Astrocyte (in vitro differentiated cells and primary cell): ENCODE measurements around the gene KCNMA1. TPM values are rescaled to one million over a fixed set of nuclear protein-coding genes. Genes with fewer than 3 reads are reported as not detected.

ENCODE experiments used
- DNase-seq: peaks from one replicate; pipeline ENCODE4 v3.0.0-alpha.2; 2010; ENCODE audit warnings: low read depth
- FAIRE-seq: peaks from 2 replicates; lab custom pipeline; 2011; peaks lifted over from hg19 to GRCh38; lab: Jason Lieb, UNC
- H2AFZ ChIP-seq: 2 replicates; pipeline ENCODE4 v1.6.0; 2012; ENCODE audit warnings: low read depth, low read length, inconsistent platforms
- H3K27ac ChIP-seq: 2 replicates; pipeline ENCODE4 v1.5.1; 2011; ENCODE audit warnings: low read depth, low read length, inconsistent platforms
- H3K27me3 ChIP-seq: 2 replicates; pipeline ENCODE4 v1.6.0; 2011; ENCODE audit warnings: low read length, inconsistent platforms; ENCODE audit not compliant: insufficient read depth
- H3K36me3 ChIP-seq: 2 replicates; pipeline ENCODE4 v1.5.1; 2011; ENCODE audit warnings: low read length, inconsistent platforms; ENCODE audit not compliant: insufficient read depth
- H3K4me1 ChIP-seq: 2 replicates; pipeline ENCODE4 v1.5.1; 2011; ENCODE audit warnings: low read length, inconsistent platforms; ENCODE audit not compliant: insufficient read depth
- H3K4me2 ChIP-seq: 2 replicates; pipeline ENCODE4 v1.6.0; 2012; ENCODE audit warnings: low read length, inconsistent platforms
- H3K4me3 ChIP-seq: 2 replicates; pipeline ENCODE4 v1.5.1; 2011; ENCODE audit warnings: low read depth, mild to moderate bottlenecking, low read length, inconsistent platforms; ENCODE audit not compliant: insufficient read depth
- H3K79me2 ChIP-seq: 2 replicates; pipeline ENCODE4 v1.6.0; 2012; ENCODE audit warnings: mild to moderate bottlenecking, low read length, inconsistent platforms; ENCODE audit not compliant: insufficient read depth
- H3K9ac ChIP-seq: 2 replicates; pipeline ENCODE4 v1.6.0; 2012; ENCODE audit warnings: mild to moderate bottlenecking, low read length, inconsistent platforms
- H3K9me3 ChIP-seq: 2 replicates; pipeline ENCODE4 v1.5.1; 2012; ENCODE audit warnings: low read depth, mild to moderate bottlenecking, low read length, inconsistent platforms; ENCODE audit not compliant: insufficient read depth
- H4K20me1 ChIP-seq: 2 replicates; pipeline ENCODE4 v1.6.0; 2012; ENCODE audit warnings: low read length, inconsistent platforms; ENCODE audit not compliant: insufficient read depth
- H3K27ac Mint-ChIP-seq: one replicate; pipeline ENCODE4 v1.8.0; 2021; ENCODE audit warnings: mild to moderate bottlenecking, mixed read lengths; ENCODE audit not compliant: unreplicated experiment
- H3K27me3 Mint-ChIP-seq: one replicate; pipeline ENCODE4 v1.8.0; 2021; ENCODE audit warnings: low read depth, mixed read lengths; ENCODE audit not compliant: unreplicated experiment
- H3K36me3 Mint-ChIP-seq: one replicate; pipeline ENCODE4 v1.8.0; 2021; ENCODE audit warnings: low read depth, mixed read lengths; ENCODE audit not compliant: unreplicated experiment
- H3K4me1 Mint-ChIP-seq: one replicate; pipeline ENCODE4 v1.8.0; 2021; ENCODE audit warnings: low read depth, mixed read lengths; ENCODE audit not compliant: unreplicated experiment
- H3K4me3 Mint-ChIP-seq: one replicate; pipeline ENCODE4 v1.8.0; 2021; ENCODE audit warnings: mild to moderate bottlenecking, moderate library complexity, mixed read lengths; ENCODE audit not compliant: unreplicated experiment
- H3K9me3 Mint-ChIP-seq: one replicate; pipeline ENCODE4 v1.8.0; 2021; ENCODE audit warnings: mild to moderate bottlenecking, mixed read lengths; ENCODE audit not compliant: unreplicated experiment
- CTCF ChIP-seq: IDR thresholded peaks from 2 replicates; pipeline ENCODE4 v1.5.1; 2011; ENCODE audit warnings: low read depth, mild to moderate bottlenecking, inconsistent platforms, low read length, moderate library complexity; ENCODE audit not compliant: insufficient read depth
- EZH2 ChIP-seq: IDR thresholded peaks from 2 replicates; pipeline ENCODE4 v1.6.1; 2012; ENCODE audit warnings: mild to moderate bottlenecking, low read length, inconsistent platforms; ENCODE audit not compliant: insufficient read depth
- total RNA-seq: library from RNA; stranded (reverse); gene quantifications from 2 replicates; pipeline ENCODE4 v1.2.1, GENCODE V29; 2021

KCNMA1 gene
- total RNA-seq, 1 donor from 2014 or later, result 45.8 TPM

GRCh38 chr10:77317221-77317620 lies 320.4 kb downstream of the KCNMA1 start:
- Histone ChIP-seq H3K79me2 (no peaks in the 10 kb centered on the region), H3K4me1 (peaks cover 23% of the 10 kb centered on the region), H3K9me3 (no peaks in the 10 kb centered on the region), H3K4me3 (no peak overlapping the region), H3K27me3 (peaks cover 4% of the 10 kb centered on the region), H3K36me3 (no peaks in the 10 kb centered on the region), H4K20me1 (no peaks in the 10 kb centered on the region), H2AFZ (no peak overlapping the region), H3K27ac (no peak overlapping the region), H3K4me2 (no peak overlapping the region), H3K9ac (no peak overlapping the region)
- DNase-seq (peak; percentile 56), FAIRE-seq (no peak)
- Mint-ChIP-seq H3K27me3 (no peaks in the 10 kb centered on the region), H3K36me3 (peaks cover 4% of the 10 kb centered on the region), H3K27ac (no peak overlapping the region), H3K4me1 (peaks cover 19% of the 10 kb centered on the region), H3K4me3 (no peak overlapping the region), H3K9me3 (peaks cover 4% of the 10 kb centered on the region)
- TF ChIP-seq EZH2 (no peak), CTCF (no peak)

- no peak for FAIRE-seq
- Histone ChIP-seq H3K4me1 (peaks cover 10% of the 10 kb centered on the region), H3K9ac (no peak overlapping the region), H3K36me3 (no peaks in the 10 kb centered on the region), H3K79me2 (no peaks in the 10 kb centered on the region), H3K4me2 (no peak overlapping the region), H3K27me3 (peaks cover 4% of the 10 kb centered on the region), H3K4me3 (no peak overlapping the region), H3K9me3 (no peaks in the 10 kb centered on the region), H3K27ac (no peak overlapping the region), H4K20me1 (no peaks in the 10 kb centered on the region), H2AFZ (no peak overlapping the region)
- Mint-ChIP-seq H3K27ac (no peak overlapping the region), H3K4me3 (no peak overlapping the region), H3K27me3 (no peaks in the 10 kb centered on the region), H3K36me3 (peaks cover 4% of the 10 kb centered on the region), H3K9me3 (peaks cover 2% of the 10 kb centered on the region), H3K4me1 (peaks cover 15% of the 10 kb centered on the region)
- TF ChIP-seq EZH2, result no peak
- no peak for TF ChIP-seq CTCF
- DNase-seq, result no peak
Measured at GRCh38 chr10:77315496-77316129, 322.0 kb downstream of the KCNMA1 start.

- Histone ChIP-seq H3K36me3 (no peaks in the 10 kb centered on the region), H3K9me3 (no peaks in the 10 kb centered on the region), H3K4me3 (no peak overlapping the region), H3K4me2 (no peak overlapping the region), H3K4me1 (no peaks in the 10 kb centered on the region), H3K27me3 (peaks cover 4% of the 10 kb centered on the region), H3K27ac (no peak overlapping the region), H3K79me2 (no peaks in the 10 kb centered on the region), H3K9ac (no peak overlapping the region), H2AFZ (no peak overlapping the region), H4K20me1 (no peaks in the 10 kb centered on the region)
- TF ChIP-seq EZH2 (no peak), CTCF (no peak)
- H3K27ac Mint-ChIP-seq, result no peak overlapping the region
- H3K4me1 Mint-ChIP-seq, result peaks cover 28% of the 10 kb centered on the region
- H3K27me3 Mint-ChIP-seq, result no peaks in the 10 kb centered on the region
- peaks cover 4% of the 10 kb centered on the region for H3K36me3 Mint-ChIP-seq
- FAIRE-seq (no peak), DNase-seq (no peak)
- peaks cover 1% of the 10 kb centered on the region for H3K9me3 Mint-ChIP-seq
- H3K4me3 Mint-ChIP-seq, result no peak overlapping the region
Measured at GRCh38 chr10:77313066-77313750, 324.4 kb downstream of the KCNMA1 start.
